Activated T-cell treated with anti-CD3 and anti-CD28 coated beads, Interleukin-2, amount 50 U/mL, for 48 hours (primary cell): ENCODE results near the gene HSF2.
"Not testable (repeated sequence)": the region's sequence is repeated elsewhere in the genome, so short reads cannot be mapped to it uniquely, and the experiment has no call there.

Experiments
- DNase-seq, 2 experiments: peaks; one replicate each; pipeline ENCODE4 v3.0.0-alpha.2; 2020

Gene HSF2

DNA sequence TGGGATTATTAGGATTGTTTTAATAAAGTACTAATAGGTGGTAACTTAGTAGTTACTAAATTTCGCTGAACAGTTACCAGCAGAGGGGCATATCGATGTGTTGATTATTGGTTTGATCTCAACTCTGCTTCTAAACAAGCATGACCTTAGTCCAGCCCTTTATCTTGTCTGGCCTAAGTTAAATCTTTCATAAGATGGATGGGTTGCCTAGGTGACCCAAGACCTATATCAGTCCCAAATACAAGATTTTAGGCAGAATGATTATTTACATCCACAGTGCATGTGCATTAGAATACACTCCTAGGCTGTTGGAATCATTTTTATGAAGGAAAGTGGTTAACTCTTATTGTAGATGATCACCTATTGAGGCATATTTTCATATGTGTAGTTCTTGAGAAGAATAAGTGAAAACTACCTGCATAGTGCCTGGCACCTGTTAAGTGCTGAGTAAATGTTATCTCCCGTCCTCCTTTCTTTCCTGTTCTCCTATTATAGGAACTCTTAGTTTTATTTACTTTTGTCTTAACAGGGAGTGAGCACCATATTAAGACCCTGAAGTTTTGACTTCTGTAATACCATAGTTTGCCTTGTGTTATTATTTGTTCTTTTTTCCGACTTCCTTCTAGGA, 1.1 kb downstream of the HSF2 start:
- no peak for DNase-seq

- DNase-seq, result no peak
These were observed 1.7 kb downstream of the HSF2 start for GRCh38 chr6:122401104-122401503.

DNA sequence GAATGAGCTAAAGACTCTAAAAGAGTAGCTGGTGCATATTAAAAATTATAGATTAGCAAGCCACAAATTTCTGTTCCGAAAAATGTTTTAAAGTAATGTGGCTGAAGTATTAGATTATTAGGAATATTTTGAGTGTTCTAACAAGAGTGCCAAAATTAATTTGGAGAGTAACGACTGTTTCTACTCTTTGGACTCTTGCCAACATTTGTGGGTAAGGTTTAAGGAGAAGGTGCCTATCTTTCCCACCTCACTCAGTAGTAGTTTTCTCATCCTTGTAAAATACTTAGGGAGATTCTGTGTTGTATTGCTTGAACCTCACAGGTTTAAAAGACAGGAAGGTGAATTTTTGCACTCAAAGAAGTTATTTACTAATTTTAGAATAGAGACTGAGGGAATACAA, 5.0 kb downstream of the HSF2 start:
- no peak for DNase-seq

- DNase-seq, result no peak
These were observed 6.0 kb downstream of the HSF2 start for GRCh38 chr6:122405417-122405816.

GRCh38 chr6:122406187-122406586, 6.7 kb downstream of the HSF2 start:
- no peak for DNase-seq

- no peak for DNase-seq
These were observed 8.3 kb downstream of the HSF2 start for GRCh38 chr6:122407712-122408111.

GRCh38 chr6:122408240-122408639, 8.8 kb downstream of the HSF2 start:
- DNase-seq, result no peak

GRCh38 chr6:122408702-122409458, 9.4 kb downstream of the HSF2 start:
- DNase-seq, result no peak

- DNase-seq, result no peak
These were observed 12.5 kb downstream of the HSF2 start for GRCh38 chr6:122412001-122412400.

GRCh38 chr6:122416825-122417224, 17.4 kb downstream of the HSF2 start:
- no peak for DNase-seq

DNA sequence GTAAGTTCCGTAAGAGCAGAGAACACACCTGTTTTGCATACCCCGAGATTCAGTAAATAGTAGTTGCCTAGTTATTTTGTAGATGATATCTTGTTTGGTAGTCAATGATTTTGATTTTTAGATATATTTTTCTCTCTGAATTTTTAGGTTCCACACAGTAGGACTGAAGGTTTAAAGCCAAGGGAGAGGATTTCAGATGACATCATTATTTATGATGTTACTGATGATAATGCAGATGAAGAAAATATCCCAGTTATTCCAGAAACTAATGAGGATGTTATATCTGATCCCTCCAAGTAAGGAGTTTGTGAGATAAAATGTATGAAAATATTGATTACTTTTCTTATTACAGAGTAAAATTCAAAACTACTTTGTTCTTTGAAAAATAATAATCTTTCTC, 22.6 kb downstream of the HSF2 start:
- DNase-seq, result no peak

GRCh38 chr6:122422614-122423267, 23.3 kb downstream of the HSF2 start:
- no peak for DNase-seq

GRCh38 chr6:122423734-122424133, 24.3 kb downstream of the HSF2 start:
- no peak for DNase-seq

GRCh38 chr6:122426597-122426996, 27.1 kb downstream of the HSF2 start:
- no peak for DNase-seq

DNA sequence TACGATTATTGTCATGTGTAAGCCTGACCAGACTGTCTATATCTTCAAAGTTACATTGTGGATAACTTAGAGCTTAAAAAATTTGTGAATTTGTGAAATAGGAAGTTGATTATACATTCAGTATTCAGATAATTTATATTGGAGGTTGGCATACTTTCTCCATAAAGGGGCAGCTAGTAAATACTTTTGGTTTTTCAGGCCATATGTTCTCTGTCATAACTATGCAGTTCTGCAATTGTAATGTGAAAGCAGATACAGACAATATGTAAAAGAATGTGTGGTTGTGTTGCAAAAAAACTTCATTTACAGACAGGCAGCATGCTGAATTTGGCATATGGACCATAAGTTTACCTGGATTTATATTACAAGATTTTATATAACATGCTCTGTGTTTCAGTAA, 29.3 kb downstream of the HSF2 start:
- DNase-seq, result no peak

GRCh38 chr6:122429323-122429722, 29.9 kb downstream of the HSF2 start:
- no peak for DNase-seq

- DNase-seq, result no peak
These were observed 32.3 kb downstream of the HSF2 start for GRCh38 chr6:122431780-122432179.

DNA sequence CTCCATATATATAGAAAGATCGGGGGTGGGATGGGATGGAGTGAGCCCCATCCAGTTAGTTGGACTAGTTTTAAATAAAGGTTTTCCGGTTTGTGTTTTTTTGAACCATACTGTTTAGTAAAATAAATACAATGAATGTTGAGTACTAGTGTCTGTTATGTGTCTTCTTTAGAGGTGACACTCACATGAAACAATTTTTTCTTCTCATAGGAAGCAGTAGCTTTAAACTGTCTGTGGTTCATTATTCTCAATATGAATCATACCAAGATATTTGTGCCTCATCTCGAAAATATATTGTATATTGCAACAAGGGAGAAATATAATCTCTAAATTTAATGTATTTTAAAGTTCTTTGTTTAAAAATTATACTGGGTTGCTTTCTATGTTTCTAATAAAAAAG, 33.4 kb downstream of the HSF2 start:
- no peak for DNase-seq

DNA sequence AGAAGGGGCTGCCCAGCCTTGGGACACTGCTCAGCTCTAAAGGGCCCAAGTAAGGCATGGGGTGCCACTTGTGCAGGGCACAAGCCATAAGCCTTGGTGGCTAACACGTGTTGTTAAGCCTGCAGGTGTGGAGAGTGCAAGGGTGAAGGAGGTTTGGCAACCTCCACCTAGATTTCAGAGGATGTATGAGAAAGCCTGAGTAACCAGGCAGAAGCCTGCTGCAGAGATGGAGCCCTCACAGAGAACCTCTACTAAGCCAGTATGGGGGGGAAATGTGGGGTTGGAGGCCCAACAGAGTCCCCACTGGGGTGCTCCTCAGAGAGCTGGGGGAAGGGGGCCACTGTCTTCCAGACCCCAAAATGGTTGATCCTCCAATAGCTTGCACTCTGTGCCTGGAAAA, 39.5 kb downstream of the HSF2 start:
- no peak for DNase-seq

- DNase-seq, result no peak
These were observed 45.8 kb downstream of the HSF2 start for GRCh38 chr6:122445274-122445673.

- no peak for DNase-seq
These were observed 49.6 kb downstream of the HSF2 start for GRCh38 chr6:122449069-122449468.

DNA sequence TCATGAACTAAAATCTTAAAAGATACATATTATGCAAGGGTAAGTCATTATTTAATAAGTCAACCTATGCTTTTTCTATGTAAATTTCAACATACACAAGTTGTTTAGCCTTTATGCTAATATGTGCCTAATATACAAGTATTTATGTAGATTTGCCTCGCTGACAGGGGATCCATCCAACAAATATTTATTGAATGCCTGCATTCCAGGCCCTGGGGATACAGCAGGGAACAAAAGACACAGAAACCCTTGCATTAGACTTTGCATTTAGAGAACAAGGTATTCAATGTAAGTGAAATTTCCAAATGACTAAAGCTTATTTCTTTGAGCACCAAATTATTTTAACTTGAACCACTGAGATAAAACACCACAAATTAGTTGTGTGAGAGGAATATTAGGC, 53.1 kb downstream of the HSF2 start:
- no peak for DNase-seq

GRCh38 chr6:122454673-122455072, 55.2 kb downstream of the HSF2 start:
- no peak for DNase-seq

GRCh38 chr6:122455116-122455515, 55.7 kb downstream of the HSF2 start:
- DNase-seq, result not testable (repeated sequence)
